SK-N-SH treated with all-trans-retinoic acid at 6 μM for 48 hours (cell line): ENCODE data around the gene PBX3.
A peak's percentile ranks its signal among the peaks of the same experiment; 100 is the strongest.

Experiments used
- ATAC-seq: fragments of 200-7000 bp; cut with Tn5 transposase; 3 replicates; pipeline ENCODE4 v1.9.1; 2020; ENCODE audit warnings: mild to moderate bottlenecking, moderate library complexity
- ARNTL ChIP-seq: fragments of 450-650 bp; formaldehyde crosslinking; IDR thresholded peaks from 2 replicates; pipeline ENCODE4 v1.5.0; 2020; ENCODE audit warnings: low read depth, mild to moderate bottlenecking, moderate library complexity, borderline replicate concordance
- BACH2 ChIP-seq: fragments of 250-450 bp; sonication (Bioruptor Pico); IDR thresholded peaks from 2 replicates; pipeline ENCODE4 v1.9.0; 2021; ENCODE audit warnings: mild to moderate bottlenecking, borderline replicate concordance
- CSDC2 ChIP-seq: fragments of 250-450 bp; sonication (Bioruptor Pico); IDR thresholded peaks from 2 replicates; pipeline ENCODE4 v1.5.0; 2020; ENCODE audit warnings: mild to moderate bottlenecking, moderate library complexity
- CSRNP3 ChIP-seq: fragments of 250-450 bp; sonication (Bioruptor Pico); IDR thresholded peaks from 2 replicates; pipeline ENCODE4 v1.5.1; 2021; ENCODE audit warnings: mild to moderate bottlenecking, moderate library complexity
- ESRRG ChIP-seq: fragments of 250-450 bp; sonication (Bioruptor Pico); IDR thresholded peaks from 2 replicates; pipeline ENCODE4 v1.6.1; 2021; ENCODE audit warnings: mild to moderate bottlenecking
- GLIS3 ChIP-seq: fragments of 250-450 bp; sonication (Bioruptor Pico); IDR thresholded peaks from 2 replicates; pipeline ENCODE4 v1.5.0; 2020; ENCODE audit warnings: mild to moderate bottlenecking, moderate library complexity
- ISL1 ChIP-seq: fragments of 250-450 bp; sonication (Bioruptor Pico); IDR thresholded peaks from 2 replicates; pipeline ENCODE4 v2.1.2; 2022; ENCODE audit warnings: mild to moderate bottlenecking, moderate library complexity
- OSR1 ChIP-seq: fragments of 250-450 bp; sonication (Bioruptor Pico); IDR thresholded peaks from 2 replicates; pipeline ENCODE4 v1.8.0; 2022; ENCODE audit warnings: moderate library complexity, mild to moderate bottlenecking, inconsistent platforms
- PATZ1 ChIP-seq: fragments of 250-450 bp; sonication (Bioruptor Pico); IDR thresholded peaks from 2 replicates; pipeline ENCODE4 v1.8.0; 2020; ENCODE audit warnings: mild to moderate bottlenecking, moderate library complexity, borderline replicate concordance
- POU6F1 ChIP-seq: fragments of 250-450 bp; sonication (Bioruptor Pico); IDR thresholded peaks from 2 replicates; pipeline ENCODE4 v1.8.0; 2021; ENCODE audit warnings: low read depth, mild to moderate bottlenecking, moderate library complexity, borderline replicate concordance
- PPARA ChIP-seq: fragments of 250-450 bp; sonication (Bioruptor Pico); IDR thresholded peaks from 2 replicates; pipeline ENCODE4 v1.5.0; 2020; ENCODE audit warnings: mild to moderate bottlenecking, borderline replicate concordance
- RARB ChIP-seq: fragments of 250-450 bp; sonication (Bioruptor Pico); IDR thresholded peaks from 2 replicates; pipeline ENCODE4 v1.8.0; 2021; ENCODE audit warnings: mild to moderate bottlenecking, moderate library complexity
- SNAI2 ChIP-seq: fragments of 250-450 bp; sonication (Bioruptor Pico); IDR thresholded peaks from 2 replicates; pipeline ENCODE4 v1.5.0; 2020; ENCODE audit warnings: mild to moderate bottlenecking, moderate library complexity
- ZC3H10 ChIP-seq: fragments of 250-450 bp; sonication (Bioruptor Pico); IDR thresholded peaks from 2 replicates; pipeline ENCODE4 v1.5.1; 2021; ENCODE audit warnings: mild to moderate bottlenecking, moderate library complexity
- ZFP3 ChIP-seq: fragments of 250-450 bp; sonication (Bioruptor Pico); IDR thresholded peaks from 2 replicates; pipeline ENCODE4 v1.5.0; 2020; ENCODE audit warnings: mild to moderate bottlenecking, moderate library complexity
- ZFP30 ChIP-seq: fragments of 450-650 bp; formaldehyde crosslinking; IDR thresholded peaks from 2 replicates; pipeline ENCODE4 v1.5.0; 2022; ENCODE audit warnings: mild to moderate bottlenecking, moderate library complexity
- ZNF565 ChIP-seq: fragments of 450-650 bp; formaldehyde crosslinking; conservative IDR thresholded peaks from 2 replicates; pipeline ENCODE4 v1.5.0; 2020; ENCODE audit warnings: low read depth, mild to moderate bottlenecking, moderate library complexity
- TF ChIP-seq, protein P1 (sequence below): fragments of 250-450 bp; sonication (Bioruptor Pico); IDR thresholded peaks from 2 replicates; pipeline ENCODE4 v1.5.1; 2020; ENCODE audit warnings: low read depth, mild to moderate bottlenecking, moderate library complexity
- TF ChIP-seq, protein P2 (sequence below): fragments of 250-450 bp; sonication (Bioruptor Pico); IDR thresholded peaks from 2 replicates; pipeline ENCODE4 v1.5.0; 2020; ENCODE audit warnings: mild to moderate bottlenecking, moderate library complexity

Gene PBX3

GRCh38 chr9:125867751-125868415, 120.7 kb downstream of the PBX3 start (continued):
- no peak for TF ChIP-seq POU6F1 (CRISPR knock-in tag)
- no peak for TF ChIP-seq ZNF565
- TF ChIP-seq ZFP3 (CRISPR knock-in tag), result no peak
- TF ChIP-seq CSDC2 (CRISPR knock-in tag), result no peak
- TF ChIP-seq, protein P1, sequence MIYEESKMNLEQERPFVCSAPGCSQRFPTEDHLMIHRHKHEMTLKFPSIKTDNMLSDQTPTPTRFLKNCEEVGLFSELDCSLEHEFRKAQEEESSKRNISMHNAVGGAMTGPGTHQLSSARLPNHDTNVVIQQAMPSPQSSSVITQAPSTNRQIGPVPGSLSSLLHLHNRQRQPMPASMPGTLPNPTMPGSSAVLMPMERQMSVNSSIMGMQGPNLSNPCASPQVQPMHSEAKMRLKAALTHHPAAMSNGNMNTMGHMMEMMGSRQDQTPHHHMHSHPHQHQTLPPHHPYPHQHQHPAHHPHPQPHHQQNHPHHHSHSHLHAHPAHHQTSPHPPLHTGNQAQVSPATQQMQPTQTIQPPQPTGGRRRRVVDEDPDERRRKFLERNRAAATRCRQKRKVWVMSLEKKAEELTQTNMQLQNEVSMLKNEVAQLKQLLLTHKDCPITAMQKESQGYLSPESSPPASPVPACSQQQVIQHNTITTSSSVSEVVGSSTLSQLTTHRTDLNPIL (CRISPR knock-in tag), result no peak
- no peak for TF ChIP-seq ISL1
- no peak for TF ChIP-seq BACH2 (CRISPR knock-in tag)

DNA sequence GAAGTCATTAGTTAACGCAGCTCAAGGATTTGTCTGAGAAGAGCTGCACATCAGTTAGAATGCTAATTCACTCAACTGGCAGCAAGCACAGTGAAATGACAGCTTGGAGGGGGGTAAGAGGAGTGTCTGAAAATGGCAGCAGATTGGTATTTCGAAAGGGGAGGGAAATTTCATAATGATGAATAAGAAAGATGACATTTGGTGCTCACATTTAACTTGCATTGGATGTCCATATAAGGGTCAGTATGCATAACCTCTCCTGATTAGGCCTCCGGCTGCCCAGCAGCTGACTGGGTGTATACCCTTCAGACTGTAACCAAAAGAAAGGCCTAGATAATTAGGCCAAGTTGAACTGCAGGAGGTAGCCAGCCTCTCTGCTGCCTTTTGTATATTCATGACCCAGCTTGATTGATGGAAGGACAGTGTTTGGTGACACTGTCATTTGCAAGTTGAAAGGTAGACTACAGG, 131.0 kb downstream of the PBX3 start:
- ATAC-seq, result peak; percentile 46; the same call in 2 of the 3 replicates
- TF ChIP-seq ARNTL (CRISPR knock-in tag), result no peak
- no peak for TF ChIP-seq PPARA (CRISPR knock-in tag)
- TF ChIP-seq CSRNP3 (CRISPR knock-in tag), result no peak
- no peak for TF ChIP-seq POU6F1 (CRISPR knock-in tag)
- TF ChIP-seq, protein P2, sequence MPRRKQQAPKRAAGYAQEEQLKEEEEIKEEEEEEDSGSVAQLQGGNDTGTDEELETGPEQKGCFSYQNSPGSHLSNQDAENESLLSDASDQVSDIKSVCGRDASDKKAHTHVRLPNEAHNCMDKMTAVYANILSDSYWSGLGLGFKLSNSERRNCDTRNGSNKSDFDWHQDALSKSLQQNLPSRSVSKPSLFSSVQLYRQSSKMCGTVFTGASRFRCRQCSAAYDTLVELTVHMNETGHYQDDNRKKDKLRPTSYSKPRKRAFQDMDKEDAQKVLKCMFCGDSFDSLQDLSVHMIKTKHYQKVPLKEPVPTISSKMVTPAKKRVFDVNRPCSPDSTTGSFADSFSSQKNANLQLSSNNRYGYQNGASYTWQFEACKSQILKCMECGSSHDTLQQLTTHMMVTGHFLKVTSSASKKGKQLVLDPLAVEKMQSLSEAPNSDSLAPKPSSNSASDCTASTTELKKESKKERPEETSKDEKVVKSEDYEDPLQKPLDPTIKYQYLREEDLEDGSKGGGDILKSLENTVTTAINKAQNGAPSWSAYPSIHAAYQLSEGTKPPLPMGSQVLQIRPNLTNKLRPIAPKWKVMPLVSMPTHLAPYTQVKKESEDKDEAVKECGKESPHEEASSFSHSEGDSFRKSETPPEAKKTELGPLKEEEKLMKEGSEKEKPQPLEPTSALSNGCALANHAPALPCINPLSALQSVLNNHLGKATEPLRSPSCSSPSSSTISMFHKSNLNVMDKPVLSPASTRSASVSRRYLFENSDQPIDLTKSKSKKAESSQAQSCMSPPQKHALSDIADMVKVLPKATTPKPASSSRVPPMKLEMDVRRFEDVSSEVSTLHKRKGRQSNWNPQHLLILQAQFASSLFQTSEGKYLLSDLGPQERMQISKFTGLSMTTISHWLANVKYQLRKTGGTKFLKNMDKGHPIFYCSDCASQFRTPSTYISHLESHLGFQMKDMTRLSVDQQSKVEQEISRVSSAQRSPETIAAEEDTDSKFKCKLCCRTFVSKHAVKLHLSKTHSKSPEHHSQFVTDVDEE (CRISPR knock-in tag), result no peak
- no peak for TF ChIP-seq ZFP30 (CRISPR knock-in tag)
- TF ChIP-seq BACH2 (CRISPR knock-in tag), result no peak
- no peak for TF ChIP-seq OSR1 (CRISPR knock-in tag)
- TF ChIP-seq RARB (CRISPR knock-in tag), result no peak

- ATAC-seq, result no peak
- TF ChIP-seq ESRRG (CRISPR knock-in tag) (no peak), PATZ1 (CRISPR knock-in tag) (no peak), SNAI2 (CRISPR knock-in tag) (no peak), ZFP3 (CRISPR knock-in tag) (no peak), CSDC2 (CRISPR knock-in tag) (no peak), GLIS3 (no peak), ZC3H10 (CRISPR knock-in tag) (no peak), ZNF565 (no peak)
- TF ChIP-seq, protein P1 (CRISPR knock-in tag), result no peak
Observed at GRCh38 chr9:125881042-125881441, 133.9 kb downstream of the PBX3 start.
